Fibroblast of gingiva (primary cell): Measurements from ENCODE around the gene MGLL.
"Not testable (repeated sequence)": the region's sequence is repeated elsewhere in the genome, so short reads cannot be mapped to it uniquely, and the experiment has no call there.

Experiments
- DNase-seq: peaks from one replicate; pipeline ENCODE4 v3.0.0-alpha.2; 2011; ENCODE audit warnings: low read depth

MGLL gene

DNA sequence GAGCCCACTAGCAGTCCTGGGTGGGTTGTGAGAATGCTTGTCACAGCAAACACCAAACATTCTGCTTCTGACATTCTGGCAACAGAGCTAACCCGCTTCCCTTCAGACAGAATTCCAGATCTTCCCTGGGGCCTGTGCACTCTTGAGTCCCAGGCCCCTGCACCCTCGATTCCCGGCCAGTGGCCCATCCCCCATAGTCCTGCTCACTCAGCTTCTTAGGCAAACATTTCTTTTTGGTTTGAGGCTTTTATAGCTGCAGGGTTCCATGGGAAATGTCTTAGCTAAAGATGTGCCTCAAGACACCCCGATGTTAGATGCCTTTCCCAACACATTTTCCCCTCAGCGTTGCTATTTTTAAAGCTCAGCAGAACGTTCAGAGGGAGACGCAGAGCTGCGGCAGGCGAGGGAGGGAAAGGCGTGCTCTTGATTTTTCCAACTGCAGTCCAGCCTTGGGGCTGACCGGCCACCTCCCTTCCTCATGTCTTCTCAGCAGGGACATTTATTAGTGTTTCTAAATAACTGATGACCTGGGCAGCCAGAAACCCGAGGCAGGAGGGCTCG lies 114.4 kb downstream of the MGLL start:
- DNase-seq = no peak

DNA sequence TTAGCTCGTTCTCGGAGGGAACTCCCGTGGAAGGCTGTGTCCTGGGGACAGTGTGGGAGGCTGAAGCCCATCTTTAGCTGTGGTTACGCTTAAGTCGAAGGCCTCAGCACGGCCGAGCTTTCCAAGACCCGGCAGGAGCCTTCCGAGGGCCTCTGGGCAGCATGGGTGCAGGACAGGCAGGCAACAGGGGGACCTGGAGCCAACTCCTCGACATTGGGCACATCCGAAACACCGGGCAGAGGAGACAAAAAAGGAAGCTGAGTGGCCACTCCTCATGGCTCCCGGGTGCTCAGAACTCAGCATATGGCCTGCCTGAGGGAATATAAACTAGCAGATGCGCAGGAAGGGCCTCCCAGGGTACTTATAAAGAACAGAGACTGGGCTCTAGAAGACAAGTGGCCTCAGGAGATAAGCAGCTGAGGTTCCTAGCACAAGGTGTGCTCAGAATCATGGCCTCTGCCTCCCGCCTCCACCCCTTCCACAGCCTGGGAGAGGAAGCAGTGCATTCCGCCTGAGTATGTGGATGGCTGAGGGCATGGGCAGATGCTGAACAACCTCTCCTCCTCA lies 115.4 kb downstream of the MGLL start:
- no peak for DNase-seq

DNA sequence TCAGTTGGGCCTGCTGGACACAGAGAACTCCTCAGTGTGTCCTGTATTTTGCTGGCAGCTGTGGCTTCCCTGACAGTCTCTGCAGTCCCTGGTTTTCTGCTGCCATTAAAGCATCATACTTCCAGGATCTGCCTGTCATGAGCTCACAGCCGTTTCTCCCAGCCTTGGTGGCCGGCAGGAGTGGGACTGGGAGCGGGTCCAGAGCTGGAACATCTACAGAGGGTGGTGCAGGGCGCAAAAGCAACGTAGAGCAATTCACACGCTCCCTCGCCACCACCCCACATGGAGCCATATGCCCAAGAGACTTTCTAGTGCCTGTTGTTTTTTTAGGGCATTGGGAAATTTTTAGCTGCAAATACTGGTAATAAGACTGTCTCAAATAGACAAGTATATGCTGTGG lies 116.0 kb downstream of the MGLL start:
- DNase-seq = no peak

DNA sequence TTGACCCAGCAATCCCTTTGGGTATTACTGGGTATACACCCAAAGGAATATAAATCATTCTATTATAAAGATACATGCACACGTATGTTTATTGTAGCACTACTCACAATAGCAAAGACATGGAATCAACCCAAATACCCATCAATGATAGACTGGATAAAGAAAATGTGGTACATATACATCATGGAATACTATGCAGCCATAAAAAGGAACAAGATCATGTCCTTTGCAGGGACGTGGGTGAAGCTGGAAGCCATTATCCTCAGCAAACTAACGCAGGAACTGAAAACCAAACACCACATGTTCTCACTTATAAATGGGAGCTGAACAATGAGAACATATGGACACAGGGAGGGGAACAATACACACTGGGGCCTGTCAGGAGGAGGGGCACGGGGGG lies 117.5 kb downstream of the MGLL start:
- DNase-seq = not testable (repeated sequence)

DNA sequence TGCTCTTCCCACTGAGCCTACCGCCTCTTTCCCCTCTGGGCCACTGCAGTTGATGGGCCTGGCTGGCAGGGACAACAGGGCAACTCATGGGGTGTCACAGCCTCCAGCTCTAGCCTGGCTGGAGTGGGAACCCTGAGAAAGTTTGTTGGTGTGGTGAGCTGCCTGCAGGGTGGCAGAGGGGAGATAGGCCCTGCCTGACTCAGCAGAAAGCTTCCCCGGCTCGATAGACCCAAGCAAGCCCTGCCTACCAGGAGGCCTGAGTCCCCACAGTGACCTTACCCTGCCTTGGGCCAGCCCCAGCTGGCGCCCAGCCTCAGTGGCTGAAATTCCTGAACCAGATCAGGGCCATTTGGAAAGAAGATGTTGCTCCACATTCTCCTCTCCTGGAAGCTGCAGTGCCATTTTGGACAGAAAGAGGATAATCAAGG lies 120.2 kb downstream of the MGLL start:
- peak; percentile 91 for DNase-seq

DNA sequence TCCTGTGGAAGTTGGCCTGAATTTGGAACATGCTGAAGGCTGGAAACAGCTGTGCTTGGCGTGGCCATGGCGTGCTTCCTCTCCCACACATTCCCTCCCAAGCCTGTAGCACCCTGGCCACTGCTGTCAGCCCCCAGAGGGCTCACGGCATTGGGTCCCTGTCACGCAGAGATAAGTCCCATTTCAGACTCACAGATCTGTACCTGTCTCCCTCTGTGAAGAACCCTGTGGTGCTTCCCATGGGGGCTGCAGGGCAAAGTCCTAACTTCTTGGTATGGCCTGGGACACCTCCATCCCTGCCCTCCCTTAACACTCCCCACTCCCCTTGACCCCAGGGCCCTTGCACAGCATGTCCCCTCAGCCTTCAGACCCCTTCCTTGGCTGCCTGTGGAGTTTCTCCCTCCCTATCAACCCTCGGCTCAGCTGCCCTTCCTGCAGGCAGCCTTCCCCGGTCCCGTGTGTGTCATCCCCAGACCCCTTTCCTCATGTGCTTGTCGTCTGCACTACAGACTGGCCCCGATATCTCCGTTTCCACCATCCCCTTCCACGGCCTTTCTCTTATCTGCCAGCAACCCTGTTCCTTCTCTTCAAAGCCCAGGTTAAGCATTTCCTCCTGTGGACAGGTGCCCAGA lies 120.9 kb downstream of the MGLL start:
- DNase-seq = no peak

DNA sequence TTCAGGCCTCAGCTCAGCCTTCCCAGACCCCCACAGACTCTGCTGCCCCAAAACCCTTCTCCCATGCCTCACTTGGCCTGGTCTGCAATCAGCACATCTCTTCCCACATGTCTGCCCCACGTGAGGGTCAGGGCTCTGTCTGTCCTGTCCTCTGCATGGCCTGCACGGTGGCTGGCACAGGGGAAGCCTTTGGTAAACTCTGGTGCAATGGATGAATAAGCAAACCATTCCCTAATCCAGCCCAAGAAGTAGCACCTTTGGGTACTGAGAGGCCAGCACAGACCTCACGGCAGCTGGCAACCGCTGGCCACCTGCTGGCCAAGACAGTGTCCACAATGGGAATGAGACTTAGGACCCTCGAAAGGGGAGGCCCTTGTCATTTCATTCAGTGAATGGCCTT lies 121.9 kb downstream of the MGLL start:
- no peak for DNase-seq

DNA sequence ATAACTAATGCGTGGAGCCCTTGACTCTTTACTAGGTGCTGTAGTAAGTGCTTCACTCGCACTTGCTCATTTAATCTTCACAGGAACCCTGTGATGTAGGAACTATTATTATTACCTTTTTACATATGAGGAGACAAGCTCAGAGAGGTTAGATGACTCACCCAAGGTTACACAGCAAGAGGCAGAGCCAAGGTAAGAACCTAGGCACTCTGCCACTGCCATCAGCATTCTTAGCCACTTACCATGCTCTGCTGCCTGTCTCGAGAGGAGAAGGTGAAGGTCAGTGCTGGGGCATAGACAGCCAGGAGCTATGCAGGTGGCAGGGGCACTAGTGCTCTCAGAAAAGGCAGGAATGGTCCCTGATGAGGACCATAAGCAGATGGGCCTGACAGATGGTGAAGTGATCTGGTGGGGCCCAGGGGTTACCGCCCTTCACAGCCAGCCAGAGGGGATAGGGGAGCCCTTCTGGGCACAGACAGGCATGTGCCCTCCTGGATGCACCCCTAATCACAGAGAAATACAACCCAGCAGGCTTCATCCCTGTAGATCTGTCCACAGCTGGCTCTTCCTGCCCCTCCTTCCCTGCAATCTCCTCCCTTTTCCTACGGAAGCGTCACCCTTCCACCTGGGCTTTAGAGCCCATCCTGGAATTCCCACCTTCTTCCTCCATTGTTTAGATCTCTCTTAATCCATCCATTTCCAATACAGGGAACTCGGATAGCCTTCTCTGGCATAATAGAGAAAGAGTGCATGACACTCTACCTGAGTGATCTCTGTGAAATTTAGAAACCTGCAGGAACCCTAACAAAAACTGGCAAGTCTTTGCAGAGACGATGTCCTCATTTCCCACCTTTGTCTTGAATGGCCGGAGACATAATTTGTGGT lies 122.7 kb downstream of the MGLL start:
- no peak for DNase-seq

DNA sequence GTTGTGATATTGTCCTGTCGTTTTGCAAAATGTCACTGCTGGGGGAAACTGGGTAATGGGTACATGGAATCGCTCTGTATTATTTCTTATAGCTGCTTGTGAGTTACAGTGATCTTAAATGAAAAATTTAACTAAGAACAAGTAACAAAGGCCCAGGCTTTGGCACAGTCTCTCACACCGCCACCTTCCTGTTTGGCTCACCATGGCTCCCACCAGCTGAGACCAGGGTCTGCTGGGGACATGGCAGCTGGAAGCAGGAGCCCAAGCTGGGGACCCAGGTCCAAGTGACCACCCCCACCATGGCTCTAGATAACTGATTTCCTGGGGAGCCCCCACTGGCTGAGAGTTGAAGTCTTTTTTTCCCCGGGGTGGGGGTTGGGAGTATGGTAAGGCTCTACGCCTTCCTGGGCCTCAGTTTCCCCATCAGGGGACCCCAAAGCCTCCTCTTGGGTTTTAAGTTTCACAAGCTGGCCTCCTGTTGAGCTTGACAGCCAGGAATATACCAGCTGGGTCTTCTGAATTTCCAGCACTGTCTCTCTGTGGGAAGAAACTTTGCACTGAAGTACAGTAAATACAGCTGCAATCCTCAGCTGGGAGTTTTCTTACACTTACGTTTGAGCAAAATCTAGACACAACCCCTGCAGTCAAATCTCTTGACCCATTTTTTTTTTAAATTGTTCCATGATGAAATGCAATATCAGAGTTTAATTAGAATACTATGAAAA lies 123.5 kb downstream of the MGLL start:
- DNase-seq = no peak

DNA sequence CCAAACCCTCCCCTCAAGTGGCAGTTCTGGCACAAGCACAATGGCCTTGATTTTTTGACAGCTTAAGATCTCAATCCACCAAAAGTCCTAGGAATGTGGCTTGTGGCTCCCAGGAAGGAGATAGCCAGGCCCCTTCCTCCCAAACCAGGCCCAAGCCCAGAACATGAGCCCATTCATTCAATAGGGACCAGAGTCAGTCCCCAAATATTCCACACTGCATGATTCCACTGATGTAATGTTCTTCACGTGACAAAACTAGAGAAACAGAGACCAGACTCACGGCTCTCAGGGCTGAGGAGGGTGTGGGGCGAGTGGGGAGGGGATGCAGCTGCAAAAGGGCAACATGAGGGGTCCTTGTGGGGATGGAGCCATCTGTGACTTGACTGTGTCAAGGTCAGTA lies 124.0 kb downstream of the MGLL start:
- no peak for DNase-seq

DNA sequence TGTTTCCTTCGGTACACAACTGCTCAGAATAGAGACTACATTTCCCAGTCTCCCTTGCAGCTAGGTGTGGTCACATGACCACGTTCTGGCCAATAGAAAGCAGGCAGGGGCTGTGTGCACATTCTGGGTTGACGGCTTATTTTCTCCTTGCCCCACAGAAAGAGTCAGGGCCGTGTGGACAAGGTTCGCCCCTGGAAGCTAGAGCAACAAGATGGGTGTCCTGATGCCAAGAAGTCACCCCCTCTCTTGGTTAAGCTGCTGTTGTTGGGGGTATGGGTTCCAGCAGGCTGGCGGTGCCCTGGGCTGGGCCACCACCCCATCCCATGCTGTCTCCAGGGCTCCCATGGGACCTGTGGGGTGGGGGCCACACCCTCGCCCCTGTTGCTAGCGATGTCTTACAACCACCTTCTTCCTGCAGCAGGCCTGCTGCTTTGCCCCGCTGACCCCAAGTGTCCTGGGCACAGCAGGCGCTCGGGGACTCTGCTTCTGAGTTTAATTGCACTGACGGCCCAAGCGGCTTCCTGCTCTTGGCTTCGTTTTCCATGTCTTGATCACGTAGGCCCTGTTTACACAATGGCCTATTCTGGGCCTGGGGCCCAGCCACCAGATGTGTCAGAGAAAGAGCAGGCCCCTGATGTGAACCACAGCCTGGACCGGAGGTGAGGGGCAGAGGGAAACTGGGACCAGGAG lies 124.6 kb downstream of the MGLL start:
- peak; percentile 91 for DNase-seq

DNA sequence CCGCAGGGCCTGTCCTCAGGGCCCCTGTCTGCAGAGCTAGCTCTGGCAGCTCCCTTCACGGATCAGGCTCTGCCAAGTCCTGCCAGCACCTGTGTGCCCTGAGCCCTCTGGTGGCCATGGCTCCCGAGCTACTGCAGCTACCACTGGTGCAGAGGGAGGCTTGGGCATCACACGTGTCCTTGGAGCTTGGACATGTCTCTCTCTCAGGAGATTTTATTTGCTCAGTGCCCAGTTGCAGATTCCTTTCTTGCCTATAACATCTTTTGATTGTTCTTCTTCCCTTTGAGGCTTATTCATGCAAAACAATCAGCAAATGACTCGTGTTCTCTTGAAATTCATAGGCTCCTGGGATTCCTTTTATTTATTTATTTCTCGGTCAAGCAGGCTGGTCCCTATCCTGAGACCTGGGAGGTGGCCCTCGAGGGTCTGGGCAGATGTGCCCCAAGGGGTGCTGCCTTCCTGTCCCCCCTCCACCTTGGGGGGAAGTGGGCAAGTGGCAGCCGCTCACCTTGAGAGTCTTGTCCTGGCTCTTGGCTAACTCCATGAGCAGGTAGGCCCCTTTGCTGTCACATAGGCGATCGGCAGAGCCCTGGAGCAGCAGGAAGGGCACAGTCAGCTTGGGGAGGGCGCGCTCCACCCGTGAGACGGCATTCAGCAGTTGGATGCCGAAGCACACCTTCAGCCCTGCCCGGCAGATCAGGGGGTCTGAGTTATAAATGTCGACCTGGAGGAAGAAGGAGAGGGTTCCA lies 127.7 kb downstream of the MGLL start:
- DNase-seq = no peak

DNA sequence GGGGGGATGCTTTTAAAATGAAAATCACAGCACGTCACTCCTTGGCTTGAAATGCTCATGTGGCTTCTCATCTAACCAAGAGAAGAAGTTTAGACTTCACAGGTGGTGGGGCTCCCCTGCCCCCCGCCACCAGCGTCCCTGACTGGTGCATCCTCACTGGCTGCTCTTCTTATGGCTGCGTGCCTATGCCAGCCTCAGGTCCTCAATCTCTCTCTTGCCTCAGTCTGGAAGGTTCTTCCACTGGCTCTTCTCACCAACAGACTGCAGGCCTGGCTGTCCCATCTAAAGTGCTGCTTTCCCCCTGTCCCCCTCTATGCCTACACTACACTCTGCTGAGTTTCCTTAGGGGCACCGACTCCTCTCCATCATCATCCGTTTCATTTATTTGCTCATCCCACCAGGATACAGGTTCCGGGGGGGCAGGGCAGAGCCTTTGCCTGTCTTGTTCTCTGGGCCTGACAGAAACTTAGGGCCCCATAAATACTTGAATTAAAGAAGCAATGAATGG lies 128.9 kb downstream of the MGLL start:
- no peak for DNase-seq

DNA sequence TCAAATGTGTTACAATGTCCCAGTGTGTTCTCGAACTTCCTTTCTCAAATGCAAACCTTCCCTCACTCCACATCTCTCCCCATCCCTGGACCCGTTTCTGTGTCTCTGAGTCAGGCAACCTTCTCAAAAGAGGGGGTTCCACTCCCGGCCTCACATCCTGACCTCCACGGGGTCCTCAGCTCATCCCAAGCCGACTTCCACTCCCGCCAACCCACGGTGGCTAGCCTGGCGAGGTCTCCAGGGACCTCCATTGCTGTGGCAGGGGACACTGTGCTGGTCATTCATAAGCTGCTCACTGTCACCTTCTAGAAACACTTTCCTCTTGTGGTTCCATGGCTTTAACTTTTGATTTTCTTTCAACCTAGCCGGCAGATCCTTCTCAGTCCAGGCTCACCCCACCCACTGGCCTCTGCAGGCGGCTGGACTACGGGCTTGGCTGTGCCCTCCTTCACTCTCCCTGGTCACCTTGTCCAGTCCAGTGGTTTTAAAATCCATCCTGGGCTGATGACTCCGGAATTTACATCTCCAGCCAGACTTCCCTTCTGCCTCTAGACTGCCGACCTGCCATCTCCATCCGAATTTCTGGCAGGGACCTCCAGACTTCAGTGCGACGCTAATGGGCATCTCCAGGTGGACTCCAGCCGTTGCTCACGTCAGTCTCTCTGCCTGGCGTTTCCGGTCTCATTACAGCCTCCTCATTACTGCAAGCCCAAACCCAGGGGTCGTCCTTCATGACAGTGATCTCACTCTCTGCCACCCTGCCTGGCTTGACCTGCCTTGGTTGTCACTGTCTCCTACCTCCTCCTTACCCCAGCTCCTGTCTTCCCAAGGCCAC lies 129.6 kb downstream of the MGLL start:
- DNase-seq = no peak

DNA sequence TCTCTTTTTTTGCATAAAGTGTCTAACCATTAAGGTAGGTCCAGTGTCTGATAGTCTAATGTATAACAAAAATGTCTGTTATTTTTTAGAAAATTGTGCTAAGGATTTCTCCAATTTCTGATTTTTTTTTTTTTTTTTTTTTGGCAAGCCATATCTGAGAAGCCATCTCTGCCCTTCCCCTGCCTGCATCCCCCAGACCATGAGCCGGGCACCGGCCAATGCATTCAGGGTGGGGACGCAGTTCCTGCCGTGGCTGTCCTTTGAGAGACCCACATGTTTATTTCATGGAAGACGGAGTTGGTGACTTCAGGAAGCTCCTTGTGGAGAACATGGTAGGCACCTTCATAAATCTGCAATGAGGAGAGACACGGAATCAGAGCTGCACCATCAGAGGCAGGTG lies 130.3 kb downstream of the MGLL start:
- no peak for DNase-seq

DNA sequence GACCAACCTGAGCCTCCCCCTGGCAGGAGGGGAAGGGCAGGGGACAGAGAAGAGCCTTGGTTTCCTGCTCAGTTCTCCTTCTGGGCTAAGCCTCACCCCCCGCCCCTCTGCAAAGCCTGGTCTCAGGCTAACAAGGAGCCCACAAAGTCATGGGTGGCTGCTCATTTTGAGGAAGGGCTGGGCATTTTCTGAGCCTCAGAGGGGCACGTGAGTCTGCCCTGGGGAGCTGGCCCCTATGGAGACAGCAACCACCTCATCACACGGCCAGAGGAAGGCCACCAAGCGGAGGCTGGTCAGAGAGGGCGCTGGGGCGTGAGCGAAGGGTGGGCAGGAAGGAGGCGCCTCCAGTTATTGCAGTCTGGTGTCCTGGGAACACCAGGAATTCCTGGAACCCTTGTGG lies 130.8 kb downstream of the MGLL start:
- DNase-seq = no peak

DNA sequence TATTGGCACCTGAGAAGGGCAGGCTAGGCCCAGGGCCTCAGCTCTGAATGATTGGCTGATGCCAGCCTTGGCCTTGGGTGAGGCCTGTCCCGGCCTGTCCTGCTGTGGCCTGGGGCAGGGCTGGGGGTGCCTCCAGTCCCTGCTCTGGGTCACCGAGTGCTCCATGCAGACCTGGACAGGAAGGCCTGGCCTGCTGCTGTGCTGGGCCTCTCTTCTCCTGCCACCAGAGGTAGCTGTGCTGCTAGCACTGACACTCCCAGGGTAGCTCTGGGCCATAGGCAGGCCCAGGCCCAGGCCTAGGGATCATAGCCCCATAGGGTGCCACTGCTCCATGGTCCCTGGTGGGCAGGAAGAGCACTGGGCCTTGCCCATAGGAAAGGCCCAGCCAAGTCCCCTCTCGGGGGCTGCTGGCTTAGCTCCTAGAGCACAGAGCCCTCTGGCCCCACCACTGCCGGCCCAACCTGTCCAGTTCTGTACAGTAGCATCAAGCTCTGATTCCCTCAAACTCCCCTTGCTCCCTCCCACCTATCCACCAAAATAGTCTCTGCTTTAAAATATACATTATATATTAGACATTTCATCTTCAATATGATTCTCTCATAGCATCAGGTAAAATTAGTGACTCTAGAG lies 131.4 kb downstream of the MGLL start:
- DNase-seq = peak; percentile 48

DNA sequence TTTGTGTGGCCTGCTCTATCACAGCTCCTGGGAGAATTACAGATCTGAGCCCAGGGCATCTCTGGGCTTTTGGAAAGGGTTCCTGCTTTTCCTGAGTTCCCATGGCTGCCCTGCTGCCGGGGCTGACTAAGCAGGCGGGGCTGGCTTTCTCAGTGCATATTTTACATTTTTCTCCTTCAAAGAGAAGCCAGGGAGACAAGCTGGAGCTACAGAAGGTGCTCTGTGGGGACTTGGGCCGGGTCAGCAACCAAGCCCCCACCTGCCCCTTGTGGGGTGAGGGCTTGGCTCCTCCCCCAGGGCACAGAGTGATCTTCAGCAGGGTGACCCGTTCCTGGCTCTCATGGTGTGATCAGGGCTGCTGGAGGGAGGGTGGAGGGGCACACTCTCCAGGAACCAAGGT lies 132.2 kb downstream of the MGLL start:
- DNase-seq = peak; percentile 34

DNA sequence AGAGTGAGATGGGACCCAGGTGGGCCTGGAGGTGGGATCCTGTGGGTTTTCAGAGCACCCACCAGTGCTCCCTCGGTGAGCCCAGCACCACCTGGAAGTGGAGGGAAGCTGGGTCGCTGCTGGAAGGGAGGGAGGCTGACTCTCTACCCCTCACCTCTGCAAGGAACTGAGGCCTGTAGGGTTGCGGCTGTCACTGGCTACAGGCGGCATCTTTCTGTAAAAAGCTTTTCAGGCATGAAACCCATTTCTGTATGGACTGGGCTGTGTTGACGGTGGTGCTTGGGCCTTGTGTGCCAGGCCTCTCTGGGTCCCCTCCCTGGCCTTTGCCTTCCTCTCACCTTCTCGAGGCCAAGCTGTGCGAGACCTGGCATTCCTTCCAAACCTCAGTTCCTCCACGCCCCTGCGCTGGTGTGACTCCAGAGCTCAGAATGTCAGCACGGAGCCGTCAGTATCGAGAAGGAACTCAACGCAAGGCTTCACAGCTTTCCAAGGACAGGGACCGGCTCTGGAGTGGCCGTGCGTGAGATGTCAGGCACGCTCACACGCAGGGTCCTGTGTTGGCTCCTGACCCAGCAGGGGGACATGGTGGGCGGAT lies 133.0 kb downstream of the MGLL start:
- no peak for DNase-seq
